ENCODE results near the gene ELF4. TPM values are rescaled to one million over a fixed set of nuclear protein-coding genes. Genes with fewer than 3 reads are reported as not detected.

Gene ELF4
- total and polyA plus RNA-seq, 10 of the 15 experiments (the other 5 are each of a cell fraction or from before 2014, with no cell fraction given), result 4.0 to 36.7 (median 22.6) TPM

GRCh38 chrX:130082244-130083106, 27.8 kb downstream of the ELF4 start (continued):
- 0 out of 2 replicates have a peak, but pooled peaks have one; percentile 29 for TF ChIP-seq BACH1 (IDR thresholded peaks at IDR 0.05; ENCODE audit: borderline replicate concordance)
- no peak for TF ChIP-seq CEBPB (IDR thresholded peaks at IDR 0.05; ENCODE audit: borderline replicate concordance in 1 of 2, low read depth in 2 of 2, low read length in 2 of 2)

DNA sequence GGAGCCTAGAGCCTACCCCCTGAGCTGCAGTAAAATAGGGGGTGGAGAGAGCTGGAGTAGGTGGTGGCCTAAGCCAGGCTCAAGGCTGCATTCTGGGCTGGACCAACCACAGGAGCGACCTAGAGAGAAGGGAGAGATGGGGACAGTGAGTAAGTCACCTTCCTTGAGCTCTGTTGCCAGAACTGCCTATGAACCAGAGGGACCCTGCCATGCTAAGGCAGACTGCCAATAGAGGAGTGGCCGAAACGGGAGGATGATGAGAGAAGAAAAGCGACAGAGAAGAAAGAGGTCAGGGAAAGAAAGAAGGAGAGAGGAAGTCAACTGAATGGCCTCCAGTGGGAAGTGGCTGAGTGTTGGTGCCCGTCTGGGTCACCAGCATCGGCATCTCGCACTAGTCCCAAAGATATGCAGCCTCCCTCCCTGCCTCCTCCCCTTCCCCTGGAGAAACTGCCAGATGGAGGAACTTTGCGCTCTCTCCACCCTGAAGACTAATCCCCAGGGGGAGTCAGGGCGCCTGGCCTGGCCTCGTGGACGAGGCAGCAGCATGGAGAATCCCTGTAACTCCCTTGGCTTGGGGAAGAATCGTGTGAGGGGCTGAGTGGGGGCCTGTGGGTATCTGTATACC, 28.8 kb downstream of the ELF4 start:
- 0 out of 2 replicates have a peak, but pooled peaks have one; percentile 5 for TF ChIP-seq POLR2A (IDR thresholded peaks at IDR 0.05; ENCODE audit: low read depth, low read length)
- TF ChIP-seq POLR2AphosphoS5 (IDR thresholded peaks at IDR 0.05; ENCODE audit: low read length), result 0 out of 2 replicates have a peak, but pooled peaks have one; percentile 4
- no peak for TF ChIP-seq MYC (IDR thresholded peaks at IDR 0.05; ENCODE audit: insufficient read depth, insufficient read length, insufficient replicate concordance, low read length, severe bottlenecking)
- no peak for TF ChIP-seq REST (IDR thresholded peaks at IDR 0.05; ENCODE audit: low read depth, low read length)
- ChIA-PET SMC1A (ENCODE audit: uncharacterized antibody, unreplicated experiment) (interaction anchor here (0.7 to 4.7 kb wide), 9 partner anchors 10 to 109 kb away, joined by 3 to 69 read pairs (median 15); no protein-coding TSS in a partner anchor), POLR2A (interaction anchor here (0.7 to 2.4 kb wide), 5 partner anchors 17 to 309 kb away, joined by 3 to 13 read pairs (median 4); no protein-coding TSS in a partner anchor), RAD21 (ENCODE audit: unreplicated experiment) (interaction anchor here (0.9 to 5.1 kb wide), 12 partner anchors 11 to 150 kb away, joined by 3 to 75 read pairs (median 3); partner anchors contain the start of gene AIFM1), CTCF (interaction anchor here (0.6 to 6.0 kb wide), 14 partner anchors 10 to 181 kb away, joined by 3 to 132 read pairs (median 6); partner anchors contain the start of gene AIFM1)
- peaks cover 37% of the 10 kb centered on the region for H3K79me2 ChIP-seq (ENCODE audit: control insufficient read depth, insufficient read depth, low read length)
- intact Hi-C loops (cut with micrococcal nuclease; ENCODE audit: unreplicated experiment), result loop anchor here (1.0 to 10.0 kb wide), 3 partner anchors 39 to 183 kb away; partner anchors contain the start of genes RAB33A and ZNF280C
- in situ Hi-C loops (cut with MboI), result loop anchor here (10.0 kb wide), 1 partner anchor 93 kb away; the partner anchor contains the start of gene RAB33A
- H3K9ac ChIP-seq (ENCODE audit: control insufficient read depth, insufficient read depth, low read length), result peak overlapping the region; percentile 47
- ATAC-seq (no peak), DNase-seq (ENCODE audit: low read depth, low spot score) (no peak), FAIRE-seq (no peak)
- H3K4me3 ChIP-seq, result peak overlapping the region; percentile 56
- H3K27me3 ChIP-seq (replicated peaks in 1 of 2; ENCODE audit: control insufficient read depth in 2 of 2, insufficient read depth in 2 of 2, low read length in 1 of 2), result no peaks in the 10 kb centered on the region
- BruUV-seq (replicated peaks), result no TSS peak
- no peaks in the 10 kb centered on the region for H3K9me3 ChIP-seq (replicated peaks; ENCODE audit: control insufficient read depth, insufficient read depth, low read length)
- WGBS (ENCODE audit: insufficient coverage, insufficient replicate concordance, low lambda C conversion rate, missing lambda C conversion rate), result 54% methylated on average over 11 of the region's 12 CpGs
- peak overlapping the region; percentile 93 for H3K27ac ChIP-seq (ENCODE audit: control insufficient read depth, insufficient read depth)
- H4K20me1 ChIP-seq (ENCODE audit: control insufficient read depth, insufficient read depth), result no peaks in the 10 kb centered on the region
- no peak overlapping the region for H2AFZ ChIP-seq (ENCODE audit: control insufficient read depth, low read depth, low read length)
- peak overlapping the region; percentile 92 for H3K4me2 ChIP-seq (ENCODE audit: control insufficient read depth, insufficient read depth)
- H3K4me1 ChIP-seq (ENCODE audit: control insufficient read depth, insufficient read depth, low read length), result peaks cover 40% of the 10 kb centered on the region
- peaks cover 0 to 7% of the 10 kb centered on the region in 2 experiments; a peak in 3 of 4 replicates for H3K36me3 ChIP-seq (ENCODE audit: control insufficient read depth in 2 of 2, insufficient read depth in 2 of 2, low read length in 1 of 2)

Measured in GM12878 (cell line).